22Rv1 (cell line): ENCODE data around the gene PLAAT1.

Source experiments
- H3K27ac ChIP-seq: fragments of 450-650 bp; 2 replicates; pipeline ENCODE4 v1.5.1; 2017
- CTCF ChIP-seq: fragments of 450-650 bp; IDR thresholded peaks from 2 replicates; pipeline ENCODE4 v1.5.1; 2017; ENCODE audit warnings: mild to moderate bottlenecking
- ZFX ChIP-seq: fragments of 450-650 bp; IDR thresholded peaks from 2 replicates; pipeline ENCODE4 v1.6.1; 2017; ENCODE audit warnings: antibody characterized with exemption, borderline replicate concordance

PLAAT1 gene

DNA sequence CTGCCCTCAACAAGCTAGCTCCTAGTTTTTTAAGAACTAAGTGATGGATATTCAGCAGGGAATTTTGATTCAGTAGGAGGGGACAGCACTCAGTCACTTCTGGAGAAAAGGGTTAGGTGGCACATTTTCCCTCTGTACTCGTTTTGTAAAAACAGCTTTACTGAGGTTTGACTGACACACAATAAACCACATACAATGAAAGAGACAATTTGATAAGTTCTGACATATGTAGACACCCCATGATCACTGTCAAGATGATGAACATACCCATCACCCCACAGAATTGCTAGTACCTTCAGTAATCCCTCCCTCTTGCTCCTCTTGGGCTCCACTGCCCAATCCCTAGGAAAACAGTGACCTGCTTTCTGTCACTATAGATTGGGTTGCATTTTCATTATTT is 29.0 kb upstream of the PLAAT1 start:
- no peak overlapping the region for H3K27ac ChIP-seq
- TF ChIP-seq CTCF = no peak
- TF ChIP-seq ZFX = no peak

- TF ChIP-seq CTCF (no peak), ZFX (no peak)
- H3K27ac ChIP-seq = no peak overlapping the region
Measured at GRCh38 chr3:193212844-193213243, 28.2 kb upstream of the PLAAT1 start.

DNA sequence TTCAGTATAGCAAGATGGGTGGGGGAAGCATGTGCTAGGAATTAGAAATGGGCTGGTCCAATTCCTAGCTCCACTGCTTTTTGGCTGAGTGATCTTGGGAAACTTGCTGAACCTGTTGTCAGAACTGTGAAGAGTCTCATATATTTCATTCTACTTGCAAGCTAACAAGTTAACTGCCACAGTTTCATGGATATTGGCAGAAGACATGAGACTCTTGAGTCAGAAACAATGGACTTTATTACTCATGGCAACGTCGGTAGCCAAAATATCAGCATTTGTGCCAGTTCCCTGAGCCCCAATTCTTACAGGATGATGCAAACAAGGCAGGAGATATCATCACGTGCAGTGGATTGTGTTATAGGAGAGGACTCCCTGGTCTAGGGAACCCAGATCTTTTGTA is 26.6 kb upstream of the PLAAT1 start:
- TF ChIP-seq ZFX (no peak), CTCF (no peak)
- H3K27ac ChIP-seq = no peak overlapping the region

- no peak overlapping the region for H3K27ac ChIP-seq
- TF ChIP-seq CTCF (no peak), ZFX (no peak)
Measured at GRCh38 chr3:193225302-193226125, 15.5 kb upstream of the PLAAT1 start.

DNA sequence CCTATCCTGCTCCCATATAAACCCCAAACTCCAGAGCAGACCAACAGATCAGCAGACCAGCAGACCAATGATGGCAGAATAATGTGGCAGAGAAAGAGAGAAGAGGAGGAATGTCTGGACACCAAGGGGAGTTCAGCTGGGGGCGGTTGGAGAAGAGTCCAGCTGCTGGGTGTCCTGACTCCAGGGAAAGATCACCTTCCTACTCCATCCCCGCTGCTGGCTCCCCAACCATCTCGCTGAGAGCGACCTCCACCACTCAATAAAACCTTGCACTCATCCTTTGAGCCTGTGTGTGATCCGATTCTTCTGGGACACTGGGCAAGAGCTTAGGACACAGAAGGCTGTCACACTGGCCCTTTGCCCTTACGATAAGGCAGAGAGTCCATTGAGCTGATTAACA is 12.8 kb upstream of the PLAAT1 start:
- H3K27ac ChIP-seq = no peak overlapping the region
- TF ChIP-seq CTCF = no peak
- no peak for TF ChIP-seq ZFX

- TF ChIP-seq ZFX = no peak
- TF ChIP-seq CTCF = no peak
- no peak overlapping the region for H3K27ac ChIP-seq
Measured at GRCh38 chr3:193229851-193230420, 11.1 kb upstream of the PLAAT1 start.

GRCh38 chr3:193230610-193231009 is 10.4 kb upstream of the PLAAT1 start:
- H3K27ac ChIP-seq = no peak overlapping the region
- TF ChIP-seq ZFX (no peak), CTCF (no peak)
